HEK293T (cell line): ENCODE data around the gene ADA.

Experiments
- ARNT ChIP-seq: fragments of 450-650 bp; IDR thresholded peaks from 2 replicates; pipeline ENCODE4 v1.6.1; 2017; ENCODE audit warnings: mild to moderate bottlenecking
- BHLHE40 ChIP-seq: fragments of 450-650 bp; IDR thresholded peaks from 2 replicates; pipeline ENCODE4 v1.6.1; 2016; ENCODE audit warnings: mild to moderate bottlenecking, moderate library complexity, borderline replicate concordance
- ELF4 ChIP-seq: fragments of 450-650 bp; IDR thresholded peaks from 2 replicates; pipeline ENCODE4 v1.6.1; 2017; ENCODE audit warnings: antibody characterized with exemption
- FOXA1 ChIP-seq: fragments of 450-650 bp; IDR thresholded peaks from 2 replicates; pipeline ENCODE4 v1.6.1; 2016; ENCODE audit warnings: mild to moderate bottlenecking
- FOXK2 ChIP-seq: fragments of 450-650 bp; IDR thresholded peaks from 2 replicates; pipeline ENCODE4 v1.6.1; 2016; ENCODE audit warnings: mild to moderate bottlenecking
- FOXM1 ChIP-seq: fragments of 450-650 bp; IDR thresholded peaks from 2 replicates; pipeline ENCODE4 v1.6.1; 2017; ENCODE audit warnings: mild to moderate bottlenecking, borderline replicate concordance
- LEF1 ChIP-seq: fragments of 450-650 bp; IDR thresholded peaks from 2 replicates; pipeline ENCODE4 v1.6.1; 2017; ENCODE audit warnings: mild to moderate bottlenecking, borderline replicate concordance
- NFRKB ChIP-seq: fragments of 450-650 bp; IDR thresholded peaks from 2 replicates; pipeline ENCODE4 v1.6.1; 2016; ENCODE audit warnings: mild to moderate bottlenecking, moderate library complexity
- SP1 ChIP-seq: fragments of 450-650 bp; IDR thresholded peaks from 2 replicates; pipeline ENCODE4 v1.6.1; 2017
- TARDBP ChIP-seq: fragments of 450-650 bp; IDR thresholded peaks from 2 replicates; pipeline ENCODE4 v1.6.1; 2016

GRCh38 chr20:44571362-44571988 is 80.0 kb downstream of the ADA start:
- TF ChIP-seq ELF4: no peak
- no peak for TF ChIP-seq FOXM1
- TF ChIP-seq ARNT: no peak
- no peak for TF ChIP-seq NFRKB
- no peak for TF ChIP-seq FOXA1
- TF ChIP-seq SP1: no peak
- no peak for TF ChIP-seq TARDBP
- TF ChIP-seq FOXK2: no peak
- no peak for TF ChIP-seq LEF1
- TF ChIP-seq BHLHE40: no peak
